Left lung (tissue), 10 donors: ENCODE results near the gene CGB7. TPM values are rescaled to one million over a fixed set of nuclear protein-coding genes. Genes with fewer than 3 reads are reported as not detected.

ENCODE experiments used
- ATAC-seq: fragments of 200-7000 bp; cut with Tn5 transposase; one replicate; pipeline ENCODE4 v1.9.1; 2020; ENCODE audit warnings: moderate library complexity
- DNase-seq, 4 donors: peaks; one replicate each; pipeline ENCODE4 v3.0.0-alpha.2; 2013 to 2020
- H3K27ac ChIP-seq, 2 donors: fragments of 200-600 bp; sonication (generic) in 1 of 2; one replicate each; pipeline versions ENCODE4 v1.5.0 to v1.8.0; 2020 to 2021
- H3K27me3 ChIP-seq, 2 donors: fragments of 200-600 bp; sonication (generic) in 1 of 2; one replicate each; pipeline versions ENCODE4 v1.5.0 to v1.8.0; 2020 to 2021
- H3K36me3 ChIP-seq, 2 donors: fragments of 200-600 bp; sonication (generic) in 1 of 2; one replicate each; pipeline versions ENCODE4 v1.5.0 to v1.8.0; 2020 to 2021
- H3K4me1 ChIP-seq, 2 donors: fragments of 200-600 bp; one replicate each; pipeline ENCODE4 v1.8.0; 2021
- H3K4me3 ChIP-seq, 2 donors: fragments of 200-600 bp; sonication (generic) in 1 of 2; one replicate each; pipeline versions ENCODE4 v1.5.0 to v1.8.0; 2020 to 2021; ENCODE audit warnings: mild to moderate bottlenecking in 1 of 2
- H3K9me3 ChIP-seq, 2 donors: fragments of 200-600 bp; sonication (generic) in 1 of 2; one replicate each; pipeline versions ENCODE4 v1.5.0 to v1.8.0; 2020 to 2021
- intact Hi-C, 2 donors: fragments of 100-400 bp; cut with DNase I; formaldehyde crosslinking; loops; one replicate each; pipeline versions ENCODE4 v1.11.2 to v1.14.2; 2022
- polyA plus RNA-seq, 6 donors: library from polyadenylated mRNA; unstranded; fragments of 120-200 nt; gene quantifications; one replicate each; pipeline ENCODE4 v1.2.1, GENCODE V29; 2013; ENCODE audit not compliant: insufficient read length in 6 of 6
- total RNA-seq, 2 donors: library from RNA; stranded (reverse); fragmentation: NEBNext Ultra II Directional; extraction: Animal tissue kit (Norgen Biotek cat#: 25700); gene quantifications; one replicate each; pipeline ENCODE4 v1.2.1, GENCODE V29; 2021
- TF ChIP-seq, protein P1 (sequence below), 2 donors: fragments of 200-600 bp; sonication (generic) in 1 of 2; IDR thresholded peaks; one replicate each; pipeline versions ENCODE4 v1.5.0 to v1.8.0; 2021; ENCODE audit warnings: antibody characterized with exemption in 2 of 2
- donor health status: DM: no; HTN: yes; CAD: no.
- donor health status: DM: no; HTN: no; CAD: no.

The CGB7 gene
- total and polyA plus RNA-seq, 8 donors, result 0.09 to 0.69 (median 0.18) TPM

- H3K27ac ChIP-seq, result no peak overlapping the region
- no peak overlapping the region for H3K4me3 ChIP-seq
- TF ChIP-seq, protein P1, sequence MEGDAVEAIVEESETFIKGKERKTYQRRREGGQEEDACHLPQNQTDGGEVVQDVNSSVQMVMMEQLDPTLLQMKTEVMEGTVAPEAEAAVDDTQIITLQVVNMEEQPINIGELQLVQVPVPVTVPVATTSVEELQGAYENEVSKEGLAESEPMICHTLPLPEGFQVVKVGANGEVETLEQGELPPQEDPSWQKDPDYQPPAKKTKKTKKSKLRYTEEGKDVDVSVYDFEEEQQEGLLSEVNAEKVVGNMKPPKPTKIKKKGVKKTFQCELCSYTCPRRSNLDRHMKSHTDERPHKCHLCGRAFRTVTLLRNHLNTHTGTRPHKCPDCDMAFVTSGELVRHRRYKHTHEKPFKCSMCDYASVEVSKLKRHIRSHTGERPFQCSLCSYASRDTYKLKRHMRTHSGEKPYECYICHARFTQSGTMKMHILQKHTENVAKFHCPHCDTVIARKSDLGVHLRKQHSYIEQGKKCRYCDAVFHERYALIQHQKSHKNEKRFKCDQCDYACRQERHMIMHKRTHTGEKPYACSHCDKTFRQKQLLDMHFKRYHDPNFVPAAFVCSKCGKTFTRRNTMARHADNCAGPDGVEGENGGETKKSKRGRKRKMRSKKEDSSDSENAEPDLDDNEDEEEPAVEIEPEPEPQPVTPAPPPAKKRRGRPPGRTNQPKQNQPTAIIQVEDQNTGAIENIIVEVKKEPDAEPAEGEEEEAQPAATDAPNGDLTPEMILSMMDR (IDR thresholded peaks at IDR 0.05), result no peak
- peaks cover 0 to 22% of the 10 kb centered on the region in 2 donors for H3K27me3 ChIP-seq
- ATAC-seq (no peak), DNase-seq (no peak)
- intact Hi-C loops, result no loop called here
- peaks cover 0 to 66% of the 10 kb centered on the region in 2 donors for H3K36me3 ChIP-seq
- no peaks in the 10 kb centered on the region for H3K9me3 ChIP-seq
- peaks cover 9 to 20% of the 10 kb centered on the region in 2 donors for H3K4me1 ChIP-seq
These were observed 43.3 kb downstream of the CGB7 start for GRCh38 chr19:49014123-49014869.

GRCh38 chr19:49011194-49011593, 46.4 kb downstream of the CGB7 start:
- no peaks in the 10 kb centered on the region for H3K4me1 ChIP-seq
- DNase-seq, result no peak
- H3K36me3 ChIP-seq, result peaks cover 0 to 93% of the 10 kb centered on the region in 2 donors
- no peak overlapping the region for H3K4me3 ChIP-seq
- no peaks in the 10 kb centered on the region for H3K27me3 ChIP-seq
- no peaks in the 10 kb centered on the region for H3K9me3 ChIP-seq
- ATAC-seq, result no peak
- H3K27ac ChIP-seq, result no peak overlapping the region
- intact Hi-C loops, result no loop called here
- TF ChIP-seq, protein P1 (IDR thresholded peaks at IDR 0.05), result no peak

DNA sequence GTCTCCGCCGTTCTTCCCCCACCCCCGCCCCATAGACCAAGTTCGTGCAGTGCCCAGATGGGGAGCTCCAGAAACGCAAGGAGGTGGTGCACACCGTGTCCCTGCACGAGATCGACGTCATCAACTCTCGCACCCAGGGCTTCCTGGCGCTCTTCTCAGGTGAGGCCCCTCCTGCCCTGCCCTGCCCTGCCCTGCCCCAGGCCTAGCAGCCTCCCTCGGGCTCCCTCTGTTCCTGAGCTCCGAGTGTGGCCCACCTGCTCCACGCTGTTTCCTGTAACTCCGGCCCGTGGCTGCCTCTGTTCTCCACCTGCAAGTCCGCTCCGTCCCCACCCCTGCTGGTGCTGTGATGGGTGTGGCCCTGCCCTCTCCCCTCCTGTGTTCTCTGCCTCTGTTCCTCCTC, 47.1 kb downstream of the CGB7 start:
- H3K27me3 ChIP-seq, result no peaks in the 10 kb centered on the region
- ATAC-seq (no peak), DNase-seq (no peak)
- no peak overlapping the region for H3K27ac ChIP-seq
- no peak overlapping the region for H3K4me3 ChIP-seq
- peaks cover 0 to 93% of the 10 kb centered on the region in 2 donors for H3K36me3 ChIP-seq
- no peaks in the 10 kb centered on the region for H3K9me3 ChIP-seq
- TF ChIP-seq, protein P1 (IDR thresholded peaks at IDR 0.05), result no peak
- no peaks in the 10 kb centered on the region for H3K4me1 ChIP-seq
- intact Hi-C loops, result no loop called here

DNA sequence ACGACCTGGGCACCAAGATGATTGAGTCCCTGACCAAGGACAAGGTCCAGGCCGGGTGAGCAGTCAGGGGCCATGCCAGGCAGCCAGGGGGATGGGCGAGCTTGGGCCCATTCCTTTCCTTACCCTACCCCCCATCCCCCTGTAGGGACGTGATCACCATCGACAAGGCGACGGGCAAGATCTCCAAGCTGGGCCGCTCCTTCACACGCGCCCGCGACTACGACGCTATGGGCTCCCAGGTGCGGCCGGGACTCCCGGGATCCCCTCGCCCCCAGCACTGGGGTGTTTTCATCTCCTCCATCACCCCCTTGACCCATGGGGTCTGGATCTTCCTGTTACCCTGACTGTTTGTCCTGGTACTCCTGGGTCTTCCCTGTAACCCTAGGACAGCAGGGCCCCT, 47.7 kb downstream of the CGB7 start:
- Histone ChIP-seq H3K27me3 (no peaks in the 10 kb centered on the region), H3K4me1 (no peaks in the 10 kb centered on the region), H3K36me3 (peaks cover 0 to 93% of the 10 kb centered on the region in 2 donors), H3K27ac (no peak overlapping the region), H3K4me3 (no peak overlapping the region), H3K9me3 (no peaks in the 10 kb centered on the region)
- ATAC-seq (no peak), DNase-seq (no peak)
- intact Hi-C loops, result no loop called here
- TF ChIP-seq, protein P1 (IDR thresholded peaks at IDR 0.05), result no peak

DNA sequence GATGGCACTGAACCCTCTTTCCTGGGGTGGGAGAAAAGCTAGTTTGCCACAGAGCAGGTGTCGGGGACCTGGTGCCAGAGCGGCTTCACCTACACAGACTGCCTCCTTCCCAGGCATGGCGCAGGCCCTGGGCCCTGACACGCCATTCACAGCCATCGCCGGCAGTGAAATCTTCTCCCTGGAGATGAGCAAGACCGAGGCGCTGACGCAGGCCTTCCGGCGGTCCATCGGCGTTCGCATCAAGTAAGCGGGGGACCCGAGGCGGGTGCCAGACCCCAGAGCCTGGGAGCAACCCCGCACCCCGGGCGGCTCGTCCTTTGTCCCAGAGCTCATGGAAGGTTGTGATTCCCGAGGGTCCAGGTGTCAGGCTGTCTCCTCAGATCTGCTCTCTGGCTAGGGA, 50.6 kb downstream of the CGB7 start:
- H3K27ac ChIP-seq, result no peak overlapping the region
- H3K4me1 ChIP-seq, result no peaks in the 10 kb centered on the region
- TF ChIP-seq, protein P1 (IDR thresholded peaks at IDR 0.05), result no peak
- no peak for DNase-seq
- no peaks in the 10 kb centered on the region for H3K27me3 ChIP-seq
- ATAC-seq, result no peak
- intact Hi-C loops, result no loop called here
- H3K36me3 ChIP-seq, result peaks cover 0 to 99% of the 10 kb centered on the region in 2 donors
- no peak overlapping the region for H3K4me3 ChIP-seq
- H3K9me3 ChIP-seq, result no peaks in the 10 kb centered on the region
